ENCODE measurements around the gene ADIPOR1.
A peak's percentile ranks its signal among the peaks of the same experiment; 100 is the strongest.
"Not testable (repeated sequence)": the region's sequence is repeated elsewhere in the genome, so short reads cannot be mapped to it uniquely, and the experiment has no call there.

Gene ADIPOR1

GRCh38 chr1:202991112-202991511 lies 33.0 kb upstream of the ADIPOR1 start:
- no peaks in the 10 kb centered on the region for H3K36me3 ChIP-seq (ENCODE audit: control insufficient read depth in 1 of 2, insufficient read depth in 2 of 2, low read length in 2 of 2)
- peaks cover 0 to 8% of the 10 kb centered on the region in 2 donors for H3K27me3 ChIP-seq (ENCODE audit: control insufficient read depth in 1 of 2, insufficient read depth in 2 of 2, low read length in 2 of 2)
- no peaks in the 10 kb centered on the region for H3K9me3 ChIP-seq (ENCODE audit: control insufficient read depth in 1 of 2, low read length in 2 of 2)
- H3K9ac ChIP-seq (ENCODE audit: low read depth in 1 of 2, low read length in 2 of 2) = no peak overlapping the region
- H3K27ac ChIP-seq (ENCODE audit: low read depth, low read length) = no peak overlapping the region
- H3K4me1 ChIP-seq (ENCODE audit: control insufficient read depth in 1 of 2, insufficient read depth in 2 of 2, low read length in 2 of 2) = no peaks in the 10 kb centered on the region
- H3K4me3 ChIP-seq (ENCODE audit: low read depth in 1 of 2, low read length in 2 of 2) = no peak overlapping the region

- H3K4me1 ChIP-seq (ENCODE audit: control insufficient read depth in 1 of 2, insufficient read depth in 2 of 2, low read length in 2 of 2) = no peaks in the 10 kb centered on the region
- H3K36me3 ChIP-seq (ENCODE audit: control insufficient read depth in 1 of 2, insufficient read depth in 2 of 2, low read length in 2 of 2) = no peaks in the 10 kb centered on the region
- H3K4me3 ChIP-seq (ENCODE audit: low read depth in 1 of 2, low read length in 2 of 2) = no peak overlapping the region
- no peak overlapping the region for H3K27ac ChIP-seq (ENCODE audit: low read depth, low read length)
- peaks cover 0 to 4% of the 10 kb centered on the region in 2 donors for H3K27me3 ChIP-seq (ENCODE audit: control insufficient read depth in 1 of 2, insufficient read depth in 2 of 2, low read length in 2 of 2)
- no peaks in the 10 kb centered on the region for H3K9me3 ChIP-seq (ENCODE audit: control insufficient read depth in 1 of 2, low read length in 2 of 2)
- no peak overlapping the region for H3K9ac ChIP-seq (ENCODE audit: low read depth in 1 of 2, low read length in 2 of 2)
Measured at GRCh38 chr1:202989879-202990278, 31.8 kb upstream of the ADIPOR1 start.

- no peak overlapping the region for H3K27ac ChIP-seq (ENCODE audit: low read depth, low read length)
- H3K4me1 ChIP-seq (ENCODE audit: control insufficient read depth in 1 of 2, insufficient read depth in 2 of 2, low read length in 2 of 2) = no peaks in the 10 kb centered on the region
- H3K9ac ChIP-seq (ENCODE audit: low read depth in 1 of 2, low read length in 2 of 2) = no peak overlapping the region
- H3K27me3 ChIP-seq (ENCODE audit: control insufficient read depth in 1 of 2, insufficient read depth in 2 of 2, low read length in 2 of 2) = peaks cover 0 to 4% of the 10 kb centered on the region in 2 donors
- H3K4me3 ChIP-seq (ENCODE audit: low read depth in 1 of 2, low read length in 2 of 2) = no peak overlapping the region
- no peaks in the 10 kb centered on the region for H3K36me3 ChIP-seq (ENCODE audit: control insufficient read depth in 1 of 2, insufficient read depth in 2 of 2, low read length in 2 of 2)
- H3K9me3 ChIP-seq (ENCODE audit: control insufficient read depth in 1 of 2, low read length in 2 of 2) = no peaks in the 10 kb centered on the region
Measured at GRCh38 chr1:202987922-202988583, 29.9 kb upstream of the ADIPOR1 start.

- Histone ChIP-seq H3K9ac (ENCODE audit: low read depth in 1 of 2, low read length in 2 of 2) (no peak overlapping the region), H3K27me3 (ENCODE audit: control insufficient read depth in 1 of 2, insufficient read depth in 2 of 2, low read length in 2 of 2) (peaks cover 0 to 4% of the 10 kb centered on the region in 2 donors), H3K36me3 (ENCODE audit: control insufficient read depth in 1 of 2, insufficient read depth in 2 of 2, low read length in 2 of 2) (no peaks in the 10 kb centered on the region), H3K4me1 (ENCODE audit: control insufficient read depth in 1 of 2, insufficient read depth in 2 of 2, low read length in 2 of 2) (no peaks in the 10 kb centered on the region), H3K9me3 (ENCODE audit: control insufficient read depth in 1 of 2, low read length in 2 of 2) (no peaks in the 10 kb centered on the region), H3K4me3 (ENCODE audit: low read depth in 1 of 2, low read length in 2 of 2) (no peak overlapping the region), H3K27ac (ENCODE audit: low read depth, low read length) (no peak overlapping the region)
Measured at GRCh38 chr1:202987255-202987654, 29.1 kb upstream of the ADIPOR1 start.

- not testable (repeated sequence) for H3K36me3 ChIP-seq (ENCODE audit: control insufficient read depth in 1 of 2, insufficient read depth in 2 of 2, low read length in 2 of 2); H3K27me3 ChIP-seq (ENCODE audit: control insufficient read depth in 1 of 2, insufficient read depth in 2 of 2, low read length in 2 of 2); H3K27ac ChIP-seq (ENCODE audit: low read depth, low read length); H3K9me3 ChIP-seq (ENCODE audit: control insufficient read depth in 1 of 2, low read length in 2 of 2); H3K9ac ChIP-seq (ENCODE audit: low read depth in 1 of 2, low read length in 2 of 2); H3K4me1 ChIP-seq (ENCODE audit: control insufficient read depth in 1 of 2, insufficient read depth in 2 of 2, low read length in 2 of 2); H3K4me3 ChIP-seq (ENCODE audit: low read depth in 1 of 2, low read length in 2 of 2)
Measured at GRCh38 chr1:202986120-202986519, 28.0 kb upstream of the ADIPOR1 start.

GRCh38 chr1:202982715-202983430 lies 24.8 kb upstream of the ADIPOR1 start:
- Histone ChIP-seq H3K36me3 (ENCODE audit: control insufficient read depth in 1 of 2, insufficient read depth in 2 of 2, low read length in 2 of 2) (no peaks in the 10 kb centered on the region), H3K4me3 (ENCODE audit: low read depth in 1 of 2, low read length in 2 of 2) (no peak overlapping the region), H3K9me3 (ENCODE audit: control insufficient read depth in 1 of 2, low read length in 2 of 2) (no peaks in the 10 kb centered on the region), H3K27ac (ENCODE audit: low read depth, low read length) (no peak overlapping the region), H3K27me3 (ENCODE audit: control insufficient read depth in 1 of 2, insufficient read depth in 2 of 2, low read length in 2 of 2) (no peaks in the 10 kb centered on the region), H3K4me1 (ENCODE audit: control insufficient read depth in 1 of 2, insufficient read depth in 2 of 2, low read length in 2 of 2) (no peaks in the 10 kb centered on the region), H3K9ac (ENCODE audit: low read depth in 1 of 2, low read length in 2 of 2) (no peak overlapping the region)

GRCh38 chr1:202981939-202982338 lies 23.8 kb upstream of the ADIPOR1 start:
- no peak overlapping the region for H3K9ac ChIP-seq (ENCODE audit: low read depth in 1 of 2, low read length in 2 of 2)
- H3K27ac ChIP-seq (ENCODE audit: low read depth, low read length) = no peak overlapping the region
- H3K27me3 ChIP-seq (ENCODE audit: control insufficient read depth in 1 of 2, insufficient read depth in 2 of 2, low read length in 2 of 2) = no peaks in the 10 kb centered on the region
- H3K9me3 ChIP-seq (ENCODE audit: control insufficient read depth in 1 of 2, low read length in 2 of 2) = no peaks in the 10 kb centered on the region
- no peaks in the 10 kb centered on the region for H3K4me1 ChIP-seq (ENCODE audit: control insufficient read depth in 1 of 2, insufficient read depth in 2 of 2, low read length in 2 of 2)
- no peak overlapping the region for H3K4me3 ChIP-seq (ENCODE audit: low read depth in 1 of 2, low read length in 2 of 2)
- H3K36me3 ChIP-seq (ENCODE audit: control insufficient read depth in 1 of 2, insufficient read depth in 2 of 2, low read length in 2 of 2) = no peaks in the 10 kb centered on the region

GRCh38 chr1:202979459-202979858 lies 21.3 kb upstream of the ADIPOR1 start:
- H3K27ac ChIP-seq (ENCODE audit: low read depth, low read length) = no peak overlapping the region
- H3K9me3 ChIP-seq (ENCODE audit: control insufficient read depth in 1 of 2, low read length in 2 of 2) = no peaks in the 10 kb centered on the region
- H3K27me3 ChIP-seq (ENCODE audit: control insufficient read depth in 1 of 2, insufficient read depth in 2 of 2, low read length in 2 of 2) = peaks cover 0 to 4% of the 10 kb centered on the region in 2 donors
- peaks cover 0 to 4% of the 10 kb centered on the region in 2 donors for H3K4me1 ChIP-seq (ENCODE audit: control insufficient read depth in 1 of 2, insufficient read depth in 2 of 2, low read length in 2 of 2)
- no peak overlapping the region for H3K4me3 ChIP-seq (ENCODE audit: low read depth in 1 of 2, low read length in 2 of 2)
- no peaks in the 10 kb centered on the region for H3K36me3 ChIP-seq (ENCODE audit: control insufficient read depth in 1 of 2, insufficient read depth in 2 of 2, low read length in 2 of 2)
- H3K9ac ChIP-seq (ENCODE audit: low read depth in 1 of 2, low read length in 2 of 2) = no peak overlapping the region

GRCh38 chr1:202976633-202977032 lies 18.5 kb upstream of the ADIPOR1 start:
- Histone ChIP-seq H3K27ac (ENCODE audit: low read depth, low read length) (no peak overlapping the region), H3K9ac (ENCODE audit: low read depth in 1 of 2, low read length in 2 of 2) (no peak overlapping the region)

GRCh38 chr1:202974856-202975255 lies 16.7 kb upstream of the ADIPOR1 start:
- Histone ChIP-seq H3K4me3 (ENCODE audit: low read depth in 1 of 2, low read length in 2 of 2) (no peak overlapping the region), H3K36me3 (ENCODE audit: control insufficient read depth in 1 of 2, insufficient read depth in 2 of 2, low read length in 2 of 2) (no peaks in the 10 kb centered on the region), H3K27me3 (ENCODE audit: control insufficient read depth in 1 of 2, insufficient read depth in 2 of 2, low read length in 2 of 2) (peaks cover 0 to 6% of the 10 kb centered on the region in 2 donors), H3K9me3 (ENCODE audit: control insufficient read depth in 1 of 2, low read length in 2 of 2) (no peaks in the 10 kb centered on the region), H3K9ac (ENCODE audit: low read depth in 1 of 2, low read length in 2 of 2) (no peak overlapping the region), H3K27ac (ENCODE audit: low read depth, low read length) (no peak overlapping the region), H3K4me1 (ENCODE audit: control insufficient read depth in 1 of 2, insufficient read depth in 2 of 2, low read length in 2 of 2) (peaks cover 0 to 4% of the 10 kb centered on the region in 2 donors)

More at GRCh38 chr1:202976633-202977032, 18.5 kb upstream of the ADIPOR1 start:
- H3K4me3 ChIP-seq (ENCODE audit: low read depth in 1 of 2, low read length in 2 of 2) = peak overlapping the region in 1 of 2 donors; percentile 36
- H3K27me3 ChIP-seq (ENCODE audit: control insufficient read depth in 1 of 2, insufficient read depth in 2 of 2, low read length in 2 of 2) = peaks cover 0 to 6% of the 10 kb centered on the region in 2 donors
- peaks cover 0 to 4% of the 10 kb centered on the region in 2 donors for H3K4me1 ChIP-seq (ENCODE audit: control insufficient read depth in 1 of 2, insufficient read depth in 2 of 2, low read length in 2 of 2)
- H3K36me3 ChIP-seq (ENCODE audit: control insufficient read depth in 1 of 2, insufficient read depth in 2 of 2, low read length in 2 of 2) = no peaks in the 10 kb centered on the region
- H3K9me3 ChIP-seq (ENCODE audit: control insufficient read depth in 1 of 2, low read length in 2 of 2) = no peaks in the 10 kb centered on the region

All from duodenal mucosa (tissue), 2 donors.